Karpas-422 (cell line): ENCODE data around the gene TEX54. TPM values are rescaled to one million over a fixed set of nuclear protein-coding genes. Genes with fewer than 3 reads are reported as not detected.
"Not testable (repeated sequence)": the region's sequence is repeated elsewhere in the genome, so short reads cannot be mapped to it uniquely, and the experiment has no call there.

Experiments used
- DNase-seq: peaks from one replicate; pipeline ENCODE4 v3.0.0-alpha.2; 2015
- H2AFZ ChIP-seq: fragments of 200-600 bp; sonication (generic); 2 replicates; pipeline ENCODE4 v1.6.1; 2014; ENCODE audit warnings: antibody characterized with exemption, low read length, mixed read lengths
- H3K27ac ChIP-seq: fragments of 200-600 bp; sonication (generic); 2 replicates; pipeline ENCODE4 v1.5.1; 2014; ENCODE audit warnings: mild to moderate bottlenecking, low read length, moderate library complexity
- H3K27me3 ChIP-seq: fragments of 200-600 bp; sonication (generic); 2 replicates; pipeline ENCODE4 v1.6.1; 2014; ENCODE audit warnings: low read length, mixed read lengths
- H3K36me3 ChIP-seq: fragments of 200-600 bp; sonication (generic); 2 replicates; pipeline ENCODE4 v1.6.1; 2014; ENCODE audit warnings: low read length, mixed read lengths; ENCODE audit not compliant: insufficient read depth
- H3K4me1 ChIP-seq: fragments of 200-600 bp; sonication (generic); 2 replicates; pipeline ENCODE4 v1.6.1; 2014; ENCODE audit warnings: mild to moderate bottlenecking, low read length, mixed read lengths
- H3K4me2 ChIP-seq: fragments of 200-600 bp; sonication (generic); 2 replicates; pipeline ENCODE4 v1.6.1; 2014; ENCODE audit warnings: low read length, low read depth, mild to moderate bottlenecking; ENCODE audit not compliant: poor library complexity, severe bottlenecking
- H3K4me3 ChIP-seq: fragments of 200-600 bp; sonication (generic); 2 replicates; pipeline ENCODE4 v1.5.1; 2014; ENCODE audit warnings: mild to moderate bottlenecking, antibody characterized with exemption, low read length, mixed read lengths
- H3K79me2 ChIP-seq: fragments of 200-600 bp; sonication (generic); 2 replicates; pipeline ENCODE4 v1.6.1; 2014; ENCODE audit warnings: mild to moderate bottlenecking, low read length, mixed read lengths
- H3K9ac ChIP-seq: fragments of 200-600 bp; sonication (generic); 2 replicates; pipeline ENCODE4 v1.6.0; 2014; ENCODE audit warnings: low read length
- H3K9me2 ChIP-seq: fragments of 200-600 bp; sonication (generic), shearing (Covaris generic); replicated peaks from 2 replicates; pipeline ENCODE4 v1.6.0; 2014; ENCODE audit warnings: mild to moderate bottlenecking, low read length, moderate library complexity; ENCODE audit not compliant: insufficient read depth
- H3K9me3 ChIP-seq: fragments of 300-700, 200-600 bp; sonication (generic); 2 replicates; pipeline ENCODE4 v1.6.1; 2014; ENCODE audit warnings: low read length, mixed read lengths
- H4K20me1 ChIP-seq: fragments of 200-600 bp; sonication (generic); 2 replicates; pipeline ENCODE4 v1.6.1; 2014; ENCODE audit warnings: mild to moderate bottlenecking, antibody characterized with exemption, low read length, low read depth; ENCODE audit not compliant: insufficient read depth
- total RNA-seq: library from RNA; depleted of rRNA; stranded (reverse); fragments of >200 nt; shearing (Covaris generic); gene quantifications from 2 replicates; pipeline ENCODE4 v1.2.3, GENCODE V29; 2014; ENCODE audit warnings: low replicate concordance

TEX54 gene
- total RNA-seq, 1 experiment from 2014 or later, result not detected

- Histone ChIP-seq H3K79me2 (peaks cover 39% of the 10 kb centered on the region), H3K4me2 (peak overlapping the region; percentile 97), H3K9me2 (no peaks in the 10 kb centered on the region), H3K4me3 (no peak overlapping the region), H3K9me3 (no peaks in the 10 kb centered on the region), H3K27me3 (no peaks in the 10 kb centered on the region), H3K4me1 (peaks cover 43% of the 10 kb centered on the region), H3K9ac (no peak overlapping the region), H3K36me3 (peaks cover 38% of the 10 kb centered on the region), H4K20me1 (peaks cover 30% of the 10 kb centered on the region), H3K27ac (no peak overlapping the region), H2AFZ (no peak overlapping the region)
- peak; percentile 45 for DNase-seq
Observed at GRCh38 chr11:62852523-62853188, 20.0 kb upstream of the TEX54 start.

GRCh38 chr11:62851807-62852522 is 19.3 kb upstream of the TEX54 start:
- Histone ChIP-seq H3K79me2 (peaks cover 32% of the 10 kb centered on the region), H3K9me3 (no peaks in the 10 kb centered on the region), H4K20me1 (peaks cover 30% of the 10 kb centered on the region), H3K4me1 (peaks cover 36% of the 10 kb centered on the region), H3K36me3 (peaks cover 38% of the 10 kb centered on the region), H3K27ac (no peak overlapping the region), H3K4me2 (no peak overlapping the region), H3K9me2 (no peaks in the 10 kb centered on the region), H3K4me3 (no peak overlapping the region), H3K27me3 (no peaks in the 10 kb centered on the region), H3K9ac (no peak overlapping the region), H2AFZ (no peak overlapping the region)
- DNase-seq, result peak; percentile 69

- Histone ChIP-seq H3K9me3 (no peaks in the 10 kb centered on the region), H3K9me2 (no peaks in the 10 kb centered on the region), H3K9ac (no peak overlapping the region), H2AFZ (no peak overlapping the region), H3K36me3 (peaks cover 38% of the 10 kb centered on the region), H3K27me3 (no peaks in the 10 kb centered on the region), H3K27ac (no peak overlapping the region), H3K79me2 (peaks cover 24% of the 10 kb centered on the region), H3K4me1 (peaks cover 33% of the 10 kb centered on the region), H4K20me1 (peaks cover 30% of the 10 kb centered on the region), H3K4me3 (no peak overlapping the region), H3K4me2 (no peak overlapping the region)
- DNase-seq, result peak; percentile 75
Observed at GRCh38 chr11:62850911-62851806, 18.5 kb upstream of the TEX54 start.

- peak; percentile 40 for DNase-seq
- no peak overlapping the region for H3K4me2 ChIP-seq
- no peaks in the 10 kb centered on the region for H3K9me2 ChIP-seq
- H3K9me3 ChIP-seq, result no peaks in the 10 kb centered on the region
- H3K4me1 ChIP-seq, result peaks cover 9% of the 10 kb centered on the region
- no peak overlapping the region for H3K27ac ChIP-seq
- peaks cover 10% of the 10 kb centered on the region for H3K36me3 ChIP-seq
- H2AFZ ChIP-seq, result no peak overlapping the region
- no peaks in the 10 kb centered on the region for H3K27me3 ChIP-seq
- H4K20me1 ChIP-seq, result peaks cover 5% of the 10 kb centered on the region; the same call in 1 of the 2 replicates
- H3K4me3 ChIP-seq, result no peak overlapping the region
- H3K79me2 ChIP-seq, result no peaks in the 10 kb centered on the region
- H3K9ac ChIP-seq, result no peak overlapping the region
Observed at GRCh38 chr11:62847767-62848314, 15.2 kb upstream of the TEX54 start.

GRCh38 chr11:62846177-62846576 is 13.5 kb upstream of the TEX54 start:
- Histone ChIP-seq H3K79me2 (no peaks in the 10 kb centered on the region), H3K4me1 (peaks cover 12% of the 10 kb centered on the region), H4K20me1 (no peaks in the 10 kb centered on the region), H3K4me2 (no peak overlapping the region), H3K4me3 (no peak overlapping the region), H2AFZ (no peak overlapping the region), H3K9ac (no peak overlapping the region), H3K27me3 (no peaks in the 10 kb centered on the region), H3K36me3 (no peaks in the 10 kb centered on the region), H3K9me3 (no peaks in the 10 kb centered on the region), H3K27ac (no peak overlapping the region), H3K9me2 (no peaks in the 10 kb centered on the region)
- DNase-seq, result no peak

- no peaks in the 10 kb centered on the region for H3K9me3 ChIP-seq
- no peak overlapping the region for H3K9ac ChIP-seq
- no peaks in the 10 kb centered on the region for H3K9me2 ChIP-seq
- no peak for DNase-seq
- H3K4me1 ChIP-seq, result peaks cover 24% of the 10 kb centered on the region
- no peaks in the 10 kb centered on the region for H4K20me1 ChIP-seq
- H3K27me3 ChIP-seq, result no peaks in the 10 kb centered on the region
- H3K79me2 ChIP-seq, result peaks cover 3% of the 10 kb centered on the region
- H3K36me3 ChIP-seq, result no peaks in the 10 kb centered on the region
- no peak overlapping the region for H3K27ac ChIP-seq
- H2AFZ ChIP-seq, result no peak overlapping the region
- no peak overlapping the region for H3K4me2 ChIP-seq
- no peak overlapping the region for H3K4me3 ChIP-seq
Observed at GRCh38 chr11:62844154-62844553, 11.5 kb upstream of the TEX54 start.

- H3K4me3 ChIP-seq, result no peak overlapping the region
- no peak overlapping the region for H2AFZ ChIP-seq
- no peaks in the 10 kb centered on the region for H3K36me3 ChIP-seq
- H3K79me2 ChIP-seq, result peaks cover 10% of the 10 kb centered on the region
- no peak overlapping the region for H3K27ac ChIP-seq
- H3K9me3 ChIP-seq, result no peaks in the 10 kb centered on the region
- no peak overlapping the region for H3K4me2 ChIP-seq
- H3K27me3 ChIP-seq, result no peaks in the 10 kb centered on the region
- no peak overlapping the region for H3K9ac ChIP-seq
- peak; percentile 40 for DNase-seq
- H3K4me1 ChIP-seq, result peaks cover 26% of the 10 kb centered on the region
- H4K20me1 ChIP-seq, result no peaks in the 10 kb centered on the region
- no peaks in the 10 kb centered on the region for H3K9me2 ChIP-seq
Observed at GRCh38 chr11:62843466-62843865, 10.8 kb upstream of the TEX54 start.

- Histone ChIP-seq H3K4me1 (peaks cover 32% of the 10 kb centered on the region), H3K4me2 (peak overlapping the region; percentile 82), H3K79me2 (peaks cover 16% of the 10 kb centered on the region), H3K9ac (peak overlapping the region; percentile 86; the same call in 1 of the 2 replicates)
- not testable (repeated sequence) for H3K36me3 ChIP-seq, H3K4me3 ChIP-seq, H3K27me3 ChIP-seq, H2AFZ ChIP-seq, H3K9me3 ChIP-seq, H3K27ac ChIP-seq, H4K20me1 ChIP-seq, H3K9me2 ChIP-seq
- DNase-seq, result peak; percentile 32
Observed at GRCh38 chr11:62842891-62843290, 10.2 kb upstream of the TEX54 start.
